Thyroid gland (tissue), 4 donors: ENCODE data around the gene OR9Q1. TPM values are rescaled to one million over a fixed set of nuclear protein-coding genes. Genes with fewer than 3 reads are reported as not detected.

Experiments used
- DNase-seq, 2 donors: peaks; one replicate each; pipeline ENCODE4 v3.0.0-alpha.2; 2019
- H3K27ac ChIP-seq, 3 donors: fragments of 200-600 bp; sonication (generic); 1 replicate in 2 of 3; 2 replicates in 1 of 3; pipeline ENCODE4 v1.5.1; 2016 to 2019; ENCODE audit warnings: mild to moderate bottlenecking in 1 of 3, moderate library complexity in 1 of 3
- H3K27me3 ChIP-seq: fragments of 200-600 bp; sonication (generic); one replicate; pipeline ENCODE4 v1.5.1; 2019
- H3K36me3 ChIP-seq, 2 donors: fragments of 200-600 bp; sonication (generic); one replicate each; pipeline ENCODE4 v1.5.1; 2016 to 2019
- H3K4me1 ChIP-seq, 2 donors: fragments of 200-600 bp; sonication (generic); one replicate each; pipeline ENCODE4 v1.5.1; 2017 to 2019
- H3K4me3 ChIP-seq, 3 donors: fragments of 200-600 bp; sonication (generic); replicated peaks in 1 of 3; 1 replicate in 2 of 3; 2 replicates in 1 of 3; pipeline ENCODE4 v1.5.1; 2016; ENCODE audit warnings: mild to moderate bottlenecking in 1 of 3
- H3K9me3 ChIP-seq: fragments of 200-600 bp; sonication (generic); one replicate; pipeline ENCODE4 v1.5.1; 2017
- CTCF ChIP-seq, 6 experiments: fragments of 200-600 bp in 3 of 6; fragments of 450-650 bp in 3 of 6; sonication (generic) in 3 of 6; IDR thresholded peaks; one replicate each; pipeline ENCODE4 v1.5.1; 2016 to 2019; ENCODE audit warnings: antibody characterized with exemption in 6 of 6, mild to moderate bottlenecking in 2 of 6, inconsistent platforms in 1 of 6, moderate library complexity in 1 of 6
- POLR2A ChIP-seq, 2 donors: fragments of 450-650 bp; IDR thresholded peaks; one replicate each; pipeline ENCODE4 v1.6.1; 2017; ENCODE audit warnings: antibody characterized with exemption in 2 of 2, mild to moderate bottlenecking in 2 of 2, moderate library complexity in 1 of 2
- WGBS, 2 donors: methylation state at CpG; one replicate each; pipeline ENCODE4 v1.1.5; 2017; 5-methylcytosine and 5-hydroxymethylcytosine counted together
- intact Hi-C: fragments of 100-400 bp; cut with DNase I; formaldehyde crosslinking; loops from one replicate; pipeline ENCODE4 v1.15.1; 2023
- total RNA-seq, 4 donors: library from RNA; depleted of rRNA; stranded (reverse); fragments of >200 nt; gene quantifications; one replicate each; pipeline ENCODE4 v1.2.3, GENCODE V29; 2016

OR9Q1 gene
- total RNA-seq, 4 donors from 2014 or later = not detected

DNA sequence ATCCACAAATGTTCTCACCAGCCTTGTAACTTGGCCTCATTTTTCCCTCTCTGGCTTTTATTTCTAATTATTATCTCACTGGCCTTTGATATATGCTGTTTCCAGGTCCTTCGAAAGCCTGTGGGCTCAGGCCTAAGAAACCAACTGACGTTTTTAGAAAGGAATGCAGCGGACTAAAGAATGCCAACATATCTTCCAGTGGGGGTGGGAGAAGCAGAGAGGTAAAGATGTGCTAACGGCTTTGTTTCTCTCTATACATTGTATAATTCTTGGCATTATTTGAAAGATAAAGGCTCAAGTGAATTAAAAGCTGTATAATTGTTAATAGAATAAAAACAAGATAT, 35.3 kb downstream of the OR9Q1 start:
- intact Hi-C loops = no loop called here
- H3K36me3 ChIP-seq = no peaks in the 10 kb centered on the region
- TF ChIP-seq CTCF (IDR thresholded peaks at IDR 0.05) = no peak
- DNase-seq = no peak
- H3K9me3 ChIP-seq = no peaks in the 10 kb centered on the region
- H3K27ac ChIP-seq = no peak overlapping the region
- no peaks in the 10 kb centered on the region for H3K27me3 ChIP-seq
- H3K4me3 ChIP-seq = no peak overlapping the region
- 37 to 46% methylated on average over 4 of the region's 4 CpGs for WGBS, 2 donors
- no peaks in the 10 kb centered on the region for H3K4me1 ChIP-seq

- intact Hi-C loops = no loop called here
- no peak for TF ChIP-seq CTCF (IDR thresholded peaks at IDR 0.05)
- TF ChIP-seq POLR2A (IDR thresholded peaks at IDR 0.05) = no peak
- no peak overlapping the region for H3K27ac ChIP-seq
- H3K27me3 ChIP-seq = no peaks in the 10 kb centered on the region
- no peaks in the 10 kb centered on the region for H3K4me1 ChIP-seq
- no peak for DNase-seq
- H3K36me3 ChIP-seq = no peaks in the 10 kb centered on the region
- H3K4me3 ChIP-seq = no peak overlapping the region
- no peaks in the 10 kb centered on the region for H3K9me3 ChIP-seq
- 89 to 93% methylated on average over 3 of the region's 3 CpGs for WGBS, 2 donors
Measured at GRCh38 chr11:58060535-58060934, 36.9 kb downstream of the OR9Q1 start.

DNA sequence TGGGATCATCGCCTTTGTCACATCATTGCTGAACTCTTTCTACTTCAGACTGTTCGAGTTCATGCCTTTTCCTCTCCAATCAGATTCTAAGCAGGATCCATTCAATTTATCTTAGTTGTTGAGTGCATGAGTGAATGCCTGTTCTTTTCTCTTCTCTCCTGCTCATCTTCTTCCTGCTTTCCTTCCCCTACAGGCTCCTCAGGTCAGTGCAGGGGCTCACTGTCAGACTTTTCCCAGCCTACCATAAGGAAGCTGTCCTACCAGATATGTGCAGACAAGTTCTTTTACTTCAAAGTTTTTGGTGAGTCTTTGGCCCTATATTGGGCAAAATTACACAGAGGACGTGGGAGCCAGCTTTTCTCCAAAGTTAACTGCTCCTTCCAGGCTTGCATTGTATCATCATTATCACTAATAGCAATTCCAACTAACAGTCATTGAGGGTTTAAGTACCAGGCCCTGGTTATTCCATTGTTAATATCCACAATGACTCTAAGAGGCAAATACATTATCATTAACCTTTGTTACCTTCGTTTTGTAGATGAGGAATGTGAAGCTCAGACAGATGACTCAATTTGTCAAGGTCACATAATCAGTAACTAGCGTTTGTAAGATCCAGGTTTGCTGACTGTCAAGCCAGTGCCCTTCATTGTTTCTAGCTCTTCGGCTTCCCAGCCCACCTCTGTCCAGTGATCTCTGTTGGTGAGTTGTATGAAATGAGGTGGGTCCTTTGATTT, 37.4 kb downstream of the OR9Q1 start:
- Histone ChIP-seq H3K27me3 (no peaks in the 10 kb centered on the region), H3K36me3 (no peaks in the 10 kb centered on the region), H3K4me3 (no peak overlapping the region), H3K4me1 (no peaks in the 10 kb centered on the region), H3K9me3 (no peaks in the 10 kb centered on the region), H3K27ac (no peak overlapping the region)
- TF ChIP-seq POLR2A (IDR thresholded peaks at IDR 0.05) (no peak), CTCF (IDR thresholded peaks at IDR 0.05) (no peak)
- 68 to 79% methylated on average over 6 of the region's 6 CpGs for WGBS, 2 donors
- no peak for DNase-seq
- intact Hi-C loops = no loop called here

GRCh38 chr11:58061813-58062212, 38.1 kb downstream of the OR9Q1 start:
- intact Hi-C loops = no loop called here
- Histone ChIP-seq H3K36me3 (no peaks in the 10 kb centered on the region), H3K4me3 (no peak overlapping the region), H3K9me3 (no peaks in the 10 kb centered on the region), H3K4me1 (no peaks in the 10 kb centered on the region), H3K27ac (no peak overlapping the region), H3K27me3 (no peaks in the 10 kb centered on the region)
- TF ChIP-seq POLR2A (IDR thresholded peaks at IDR 0.05) (no peak), CTCF (IDR thresholded peaks at IDR 0.05) (no peak)
- 57 to 66% methylated on average over 6 of the region's 6 CpGs for WGBS, 2 donors
- DNase-seq = no peak

DNA sequence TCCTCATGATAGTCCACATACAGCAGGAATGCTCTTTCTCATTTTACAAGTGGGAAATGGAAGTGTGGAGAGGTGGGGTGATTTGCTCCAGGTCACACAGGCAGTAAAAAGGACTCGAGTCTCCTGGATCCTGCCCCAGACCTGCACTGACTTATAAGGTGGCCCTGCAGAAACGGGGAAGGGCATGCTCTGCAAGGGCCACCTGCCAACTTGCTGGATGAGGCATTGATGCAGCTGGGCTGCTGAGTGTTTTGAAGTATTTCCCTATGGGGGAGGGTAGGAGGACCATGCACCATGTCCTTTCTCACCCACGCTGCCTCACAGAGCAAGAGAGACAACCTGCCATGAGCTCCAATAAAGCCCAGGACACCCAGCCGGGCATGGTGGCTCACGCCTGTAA, 44.0 kb downstream of the OR9Q1 start:
- Histone ChIP-seq H3K9me3 (no peaks in the 10 kb centered on the region), H3K4me3 (no peak overlapping the region), H3K27me3 (no peaks in the 10 kb centered on the region), H3K36me3 (no peaks in the 10 kb centered on the region), H3K4me1 (no peaks in the 10 kb centered on the region), H3K27ac (no peak overlapping the region)
- 61 to 62% methylated on average over 5 of the region's 5 CpGs for WGBS, 2 donors
- no peak for DNase-seq
- intact Hi-C loops = no loop called here
- TF ChIP-seq CTCF (IDR thresholded peaks at IDR 0.05) = no peak
- TF ChIP-seq POLR2A (IDR thresholded peaks at IDR 0.05) = no peak
